Gastroesophageal sphincter (tissue), 3 donors: Measurements from ENCODE around the gene NSFL1C.

Experiments
- CTCF ChIP-seq, 4 experiments: fragments of 200-600 bp in 2 of 4; fragments of 450-650 bp in 2 of 4; sonication (generic) in 1 of 4; IDR thresholded peaks; one replicate each; pipeline ENCODE4 v1.5.1; 2017 to 2019; ENCODE audit warnings: antibody characterized with exemption in 4 of 4, mild to moderate bottlenecking in 2 of 4, moderate library complexity in 2 of 4
- POLR2AphosphoS5 ChIP-seq: sonication (generic); formaldehyde crosslinking; IDR thresholded peaks from one replicate; pipeline ENCODE4 v1.6.1; 2017; ENCODE audit warnings: antibody characterized with exemption

DNA sequence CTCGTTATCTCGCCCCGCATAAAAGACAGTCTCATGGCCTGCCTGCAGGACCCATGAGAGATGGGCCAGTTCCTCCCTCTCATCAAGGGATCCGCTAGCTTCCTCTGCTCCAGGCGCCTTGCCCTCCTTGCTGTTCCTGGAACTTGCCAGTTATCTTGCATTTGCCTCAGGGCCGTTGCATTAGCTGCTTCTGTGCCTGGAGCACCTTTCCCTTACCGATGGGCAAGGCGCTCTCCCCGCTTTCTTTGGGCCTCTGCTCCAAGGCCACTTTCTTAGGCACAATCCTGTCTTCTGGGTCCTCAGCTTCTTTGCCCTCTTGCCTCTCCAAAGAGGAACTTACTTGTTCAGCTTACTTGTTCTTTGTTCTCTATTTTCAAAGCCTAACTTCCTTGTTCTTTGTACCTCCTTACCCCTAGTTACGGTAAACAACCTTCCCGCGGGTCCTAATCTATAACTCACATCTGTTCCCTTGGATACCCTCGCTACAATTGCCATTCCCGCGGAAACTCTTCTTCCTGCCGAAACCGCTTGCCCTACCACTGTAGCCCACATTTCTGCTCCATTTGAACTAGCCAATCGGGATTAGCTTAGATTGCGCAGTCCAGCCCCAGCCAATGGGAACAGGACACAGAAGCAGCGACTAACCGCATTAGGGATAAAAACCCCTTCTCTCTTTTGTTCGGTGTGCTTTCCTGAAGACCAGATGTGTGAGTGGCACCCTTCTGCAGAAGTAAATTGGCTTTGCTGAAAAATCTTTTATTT is 887 bp upstream of the NSFL1C start:
- no peak for TF ChIP-seq CTCF (IDR thresholded peaks at IDR 0.05)
- no peak for TF ChIP-seq POLR2AphosphoS5
